ENCODE measurements around the gene RAP1GDS1.
"Not testable (repeated sequence)": the region's sequence is repeated elsewhere in the genome, so short reads cannot be mapped to it uniquely, and the experiment has no call there.

Gene RAP1GDS1

GRCh38 chr4:98289375-98289774 is 28.2 kb downstream of the RAP1GDS1 start:
- peak; percentile 26 for DNase-seq

GRCh38 chr4:98290511-98290910 is 29.3 kb downstream of the RAP1GDS1 start:
- no peak for DNase-seq

GRCh38 chr4:98293104-98293887 is 32.1 kb downstream of the RAP1GDS1 start:
- DNase-seq = peak; percentile 38

GRCh38 chr4:98298022-98298421 is 36.8 kb downstream of the RAP1GDS1 start:
- no peak for DNase-seq

GRCh38 chr4:98300706-98301105 is 39.5 kb downstream of the RAP1GDS1 start:
- no peak for DNase-seq

GRCh38 chr4:98305576-98305975 is 44.4 kb downstream of the RAP1GDS1 start:
- no peak for DNase-seq

- no peak for DNase-seq
These were observed 49.7 kb downstream of the RAP1GDS1 start for GRCh38 chr4:98310867-98311266.

- no peak for DNase-seq
These were observed 50.5 kb downstream of the RAP1GDS1 start for GRCh38 chr4:98311656-98312055.

GRCh38 chr4:98314791-98315565 is 53.8 kb downstream of the RAP1GDS1 start:
- DNase-seq = no peak

GRCh38 chr4:98318521-98318920 is 57.3 kb downstream of the RAP1GDS1 start:
- no peak for DNase-seq

- DNase-seq = no peak
These were observed 57.8 kb downstream of the RAP1GDS1 start for GRCh38 chr4:98319021-98319420.

GRCh38 chr4:98326168-98326567 is 65.0 kb downstream of the RAP1GDS1 start:
- DNase-seq = no peak

- DNase-seq = no peak
These were observed 66.5 kb downstream of the RAP1GDS1 start for GRCh38 chr4:98327694-98328093.

- DNase-seq = not testable (repeated sequence)
These were observed 68.9 kb downstream of the RAP1GDS1 start for GRCh38 chr4:98329879-98330640.

GRCh38 chr4:98332017-98332416 is 70.8 kb downstream of the RAP1GDS1 start:
- no peak for DNase-seq

- DNase-seq = no peak
These were observed 73.3 kb downstream of the RAP1GDS1 start for GRCh38 chr4:98334461-98334860.

- no peak for DNase-seq
These were observed 77.7 kb downstream of the RAP1GDS1 start for GRCh38 chr4:98338761-98339438.

- DNase-seq = no peak
These were observed 80.1 kb downstream of the RAP1GDS1 start for GRCh38 chr4:98341309-98341708.

GRCh38 chr4:98343626-98344025 is 82.4 kb downstream of the RAP1GDS1 start:
- no peak for DNase-seq

GRCh38 chr4:98345838-98346237 is 84.7 kb downstream of the RAP1GDS1 start:
- DNase-seq = no peak

- no peak for DNase-seq
These were observed 91.2 kb downstream of the RAP1GDS1 start for GRCh38 chr4:98352396-98352795.

GRCh38 chr4:98352940-98353339 is 91.8 kb downstream of the RAP1GDS1 start:
- no peak for DNase-seq

All from activated CD4-positive, alpha-beta T cell treated with anti-CD3 and anti-CD28 coated beads, Interleukin-10, Interleukin-2, amounts not matched to agents 100 ng/mL and 50 ng/mL, durations not matched to agents 16 hours and 8 hours (primary cell).